GM19395 (cell line): ENCODE measurements around the gene FLRT2.

Experiments
- ATAC-seq: cut with Tn5 transposase; IDR thresholded peaks from one replicate; pipeline ENCODE4 v1.9.1; 2021; ENCODE audit warnings: mild to moderate bottlenecking, moderate library complexity; ENCODE audit not compliant: unreplicated experiment

The FLRT2 gene

GRCh38 chr14:85562630-85563029 lies 32.7 kb downstream of the FLRT2 start:
- no peak for ATAC-seq

GRCh38 chr14:85564841-85565527 lies 35.0 kb downstream of the FLRT2 start:
- no peak for ATAC-seq

- ATAC-seq, result no peak
Measured at GRCh38 chr14:85565862-85566296, 35.9 kb downstream of the FLRT2 start.

GRCh38 chr14:85566603-85567002 lies 36.7 kb downstream of the FLRT2 start:
- no peak for ATAC-seq

DNA sequence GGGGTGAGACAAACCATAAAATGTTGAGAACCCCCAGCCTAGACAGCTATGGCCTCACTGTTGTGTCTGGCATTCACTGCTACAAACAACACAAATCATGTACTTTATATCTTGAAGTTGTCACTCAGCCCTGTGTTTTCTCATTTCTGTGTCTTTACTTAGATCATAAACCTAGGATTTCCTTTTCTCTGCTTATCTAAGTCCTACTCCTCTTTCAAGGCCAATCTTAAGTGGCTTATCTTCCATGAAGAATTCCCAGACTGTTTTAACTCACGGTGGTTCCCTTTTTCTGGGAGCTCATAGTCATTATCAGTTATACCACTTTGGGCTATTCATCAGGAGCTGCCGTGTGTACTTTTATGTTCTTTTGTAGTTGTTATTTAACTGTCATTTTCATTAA lies 42.1 kb downstream of the FLRT2 start:
- no peak for ATAC-seq

GRCh38 chr14:85572845-85573244 lies 42.9 kb downstream of the FLRT2 start:
- no peak for ATAC-seq

- ATAC-seq, result no peak
Measured at GRCh38 chr14:85573406-85573805, 43.5 kb downstream of the FLRT2 start.

DNA sequence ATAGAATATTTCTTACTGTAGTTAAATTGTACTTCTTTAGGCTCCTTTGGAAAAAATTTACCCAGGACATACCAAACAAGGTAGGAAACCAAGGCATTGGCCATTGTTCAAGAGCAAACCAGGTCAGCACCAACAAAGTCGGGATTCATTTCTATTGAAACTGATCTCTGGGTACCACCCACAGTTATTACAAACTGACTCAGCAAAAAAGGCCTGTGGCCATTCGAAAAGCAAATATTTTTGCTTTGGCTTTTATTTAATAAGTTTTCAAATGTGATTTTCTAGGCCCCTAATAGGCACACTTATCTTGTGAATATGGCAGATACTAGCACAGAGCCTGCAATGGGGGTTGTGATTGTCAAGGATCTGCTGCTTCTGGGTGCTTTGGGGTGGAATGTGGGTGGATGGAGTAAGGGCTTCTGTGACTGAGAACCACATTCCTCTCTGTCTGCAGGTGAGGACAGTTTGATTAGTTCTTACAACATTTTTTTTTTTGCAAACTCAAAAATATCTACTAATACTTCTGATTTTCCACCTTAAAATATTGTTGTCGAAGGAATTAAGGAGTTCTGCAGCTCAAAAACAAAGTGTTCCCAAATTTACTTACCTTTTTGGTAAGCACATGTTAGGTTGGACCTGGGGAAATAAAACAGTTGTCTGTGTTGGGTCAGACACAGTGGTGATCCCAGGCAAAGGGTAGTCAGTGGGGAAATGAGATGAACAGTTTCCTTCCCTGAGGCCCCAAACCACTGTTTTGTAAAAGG lies 45.1 kb downstream of the FLRT2 start:
- no peak for ATAC-seq

GRCh38 chr14:85575617-85575898 lies 45.6 kb downstream of the FLRT2 start:
- ATAC-seq, result no peak

DNA sequence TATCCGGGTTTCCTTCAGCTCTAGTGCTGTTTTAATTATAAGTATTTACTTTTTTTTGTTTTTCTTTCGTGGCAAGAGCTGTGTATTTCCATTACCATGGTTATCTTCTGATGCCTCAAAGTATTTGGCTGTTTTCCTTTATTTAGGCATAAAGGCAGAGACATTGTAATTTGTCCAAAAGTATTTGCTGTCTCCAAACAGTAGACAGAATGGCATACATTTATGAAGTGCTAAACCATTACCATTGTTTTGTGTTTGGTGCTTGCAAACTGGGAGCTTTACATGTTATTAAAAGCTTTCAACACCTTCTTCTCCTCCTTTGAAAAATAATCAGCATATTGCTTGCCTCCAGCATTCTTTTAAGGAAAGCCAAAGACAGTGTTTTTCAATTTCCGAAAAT lies 46.3 kb downstream of the FLRT2 start:
- no peak for ATAC-seq

DNA sequence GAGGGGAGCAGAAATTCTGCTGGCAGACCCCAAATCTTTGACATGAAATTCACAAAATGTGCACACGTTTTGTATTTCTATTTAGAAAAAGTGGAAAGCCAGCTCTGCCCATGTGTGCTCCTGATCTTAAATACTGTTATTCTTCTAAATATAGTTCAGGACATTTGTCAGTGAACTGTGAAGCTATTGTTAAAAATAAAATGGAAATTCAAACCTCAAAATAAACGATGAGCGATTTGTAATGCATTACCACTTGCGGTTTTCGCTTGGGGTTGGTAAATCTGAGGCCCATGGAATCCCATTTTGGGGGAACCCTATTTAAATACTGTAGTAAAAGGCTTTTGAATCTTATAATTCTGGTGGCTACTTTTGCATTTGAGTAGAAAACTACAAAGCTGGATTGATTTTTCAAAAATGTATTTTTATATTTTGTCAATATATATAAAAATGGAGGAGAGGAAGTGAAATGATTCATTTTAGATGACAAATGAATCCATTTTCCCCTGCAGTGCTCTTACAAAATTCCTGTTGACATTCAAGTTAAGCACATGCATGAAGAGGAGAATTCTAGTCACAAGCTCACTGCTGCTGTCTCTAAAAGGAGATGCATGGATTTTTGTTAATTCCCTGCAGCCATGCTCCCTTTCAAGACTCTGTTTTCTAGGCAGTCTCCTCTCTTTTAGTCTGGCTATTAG lies 47.1 kb downstream of the FLRT2 start:
- no peak for ATAC-seq

DNA sequence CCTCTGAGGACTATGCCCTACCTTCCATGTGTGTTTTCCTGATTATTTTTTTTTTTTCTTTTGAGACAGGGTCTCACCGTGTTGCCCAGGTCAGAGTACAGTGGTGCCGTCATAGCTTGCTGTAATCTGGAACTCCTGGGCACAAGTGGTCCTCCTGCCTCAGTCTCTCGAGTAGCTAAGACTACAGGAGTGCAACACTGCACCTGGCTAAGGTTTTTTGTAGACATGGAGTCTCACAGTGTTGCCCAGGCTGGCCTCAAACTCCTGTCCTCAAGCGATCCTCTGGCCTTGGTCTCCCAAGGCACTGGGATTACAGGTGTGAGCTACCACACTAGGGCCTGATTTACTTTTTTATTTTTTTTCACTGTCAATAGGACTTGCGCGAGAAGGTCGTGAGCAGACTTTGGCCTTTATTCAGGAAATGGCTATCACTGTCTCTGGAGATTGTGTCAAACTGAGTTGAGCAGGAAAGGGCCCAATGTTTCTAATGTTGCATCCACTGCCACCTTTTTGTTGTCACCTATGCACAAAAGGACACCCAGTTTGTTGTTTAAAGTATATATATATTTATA lies 47.7 kb downstream of the FLRT2 start:
- ATAC-seq, result no peak

DNA sequence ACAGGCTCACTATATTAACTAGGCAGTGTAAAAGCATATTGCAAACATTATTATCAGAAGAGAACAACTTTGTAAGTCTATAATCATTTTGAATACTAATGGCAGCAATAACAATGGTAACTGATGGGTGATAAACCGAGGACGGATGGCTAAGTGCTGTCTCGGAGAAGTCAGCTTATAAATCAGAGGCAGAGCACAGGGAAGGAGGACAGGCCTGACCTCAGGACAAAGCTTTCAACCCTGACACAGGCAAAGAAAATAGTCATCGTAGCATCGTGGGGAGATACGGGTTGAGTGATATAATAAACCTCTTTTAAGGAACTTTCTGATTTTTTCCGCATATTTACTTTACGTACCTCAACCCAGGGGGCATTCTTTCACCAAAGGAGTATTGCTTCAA lies 48.4 kb downstream of the FLRT2 start:
- ATAC-seq, result no peak

DNA sequence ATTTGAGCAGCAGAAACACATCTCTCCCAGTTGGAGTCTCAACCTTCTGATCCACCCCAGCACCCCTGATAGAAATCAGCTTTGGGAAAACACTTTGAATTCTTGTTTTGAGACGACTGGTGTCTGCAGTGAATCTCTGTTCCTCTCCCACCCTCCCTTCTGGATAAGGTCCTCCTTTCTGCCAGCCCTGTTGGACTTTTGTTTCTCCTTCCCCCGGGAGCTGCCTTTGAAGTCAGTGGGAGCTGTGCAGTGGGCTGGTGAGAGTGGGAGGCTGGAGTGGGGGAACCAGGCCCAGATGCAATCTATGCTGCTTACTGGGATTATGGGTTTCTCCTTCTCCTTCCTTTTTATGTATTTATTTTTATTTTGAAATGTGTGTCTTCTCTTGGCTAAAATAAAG lies 49.0 kb downstream of the FLRT2 start:
- ATAC-seq, result no peak

GRCh38 chr14:85579942-85580341 lies 50.0 kb downstream of the FLRT2 start:
- ATAC-seq, result no peak

GRCh38 chr14:85580536-85581140 lies 50.7 kb downstream of the FLRT2 start:
- ATAC-seq, result no peak

GRCh38 chr14:85581691-85582090 lies 51.7 kb downstream of the FLRT2 start:
- no peak for ATAC-seq

- no peak for ATAC-seq
Measured at GRCh38 chr14:85583380-85583779, 53.4 kb downstream of the FLRT2 start.

DNA sequence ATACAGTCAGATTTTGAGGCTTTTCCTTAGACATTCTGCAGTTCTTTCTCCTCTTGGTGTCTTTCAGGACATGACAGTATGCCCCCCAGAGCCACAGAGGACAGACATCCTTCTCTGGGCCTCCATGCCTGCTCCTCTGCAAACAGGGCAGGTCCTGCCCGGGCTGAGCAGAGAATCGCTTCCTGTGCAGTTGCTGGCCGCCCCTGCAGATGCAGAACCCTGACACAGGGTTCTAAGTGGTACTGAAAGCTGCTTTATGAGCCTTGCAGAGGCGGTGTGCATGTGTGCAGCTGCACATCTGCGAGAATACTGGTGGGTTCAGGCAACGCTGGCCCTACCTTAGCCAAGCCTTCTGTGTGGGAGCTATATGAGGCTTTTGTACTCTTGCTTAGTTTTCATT lies 54.5 kb downstream of the FLRT2 start:
- no peak for ATAC-seq

- no peak for ATAC-seq
Measured at GRCh38 chr14:85587151-85587711, 57.3 kb downstream of the FLRT2 start.

GRCh38 chr14:85590784-85591183 lies 60.8 kb downstream of the FLRT2 start:
- no peak for ATAC-seq
